H1 (cell line): Measurements from ENCODE around the gene KCNMB1. TPM values are rescaled to one million over a fixed set of nuclear protein-coding genes. Genes with fewer than 3 reads are reported as not detected.

Source experiments
- GTF2F1 ChIP-seq: IDR thresholded peaks from 2 replicates; pipeline ENCODE4 v1.6.1; 2012; ENCODE audit warnings: low read depth, low read length, improper control_type of control experiment, borderline replicate concordance
- TCF12 ChIP-seq: IDR thresholded peaks from 2 replicates; pipeline ENCODE4 v1.6.1; 2011; ENCODE audit warnings: low read depth, mild to moderate bottlenecking, low read length
- polyA plus RNA-seq, 7 experiments: library from polyadenylated mRNA; depleted of rRNA in 3 of 7; stranded (reverse) in 5 of 7; unstranded in 2 of 7; fragments of >200 nt in 5 of 7; fragments of 200-250 nt in 2 of 7; gene quantifications; 1 replicate in 5 of 7; 2 replicates in 1 of 7; 4 replicates in 1 of 7; pipeline versions ENCODE4 v1.2.1 to v1.2.3, GENCODE V29; 2011 to 2013; ENCODE audit warnings: missing spikeins in 2 of 7, mixed read lengths in 2 of 7
- total RNA-seq: library from RNA; stranded (reverse); fragmentation: NEBNext Ultra II Directional; extraction: Animal tissue kit (Norgen Biotek cat#: 25700); gene quantifications from 2 replicates; pipeline ENCODE4 v1.2.1, GENCODE V29; 2021

The KCNMB1 gene
- total and polyA plus RNA-seq, 2 of the 8 experiments (the other 6 are each of a cell fraction or from before 2014, with no cell fraction given) = 0.08 to 0.19 TPM

- no peak for TF ChIP-seq TCF12
- TF ChIP-seq GTF2F1 = no peak
These were observed 42.4 kb upstream of the KCNMB1 start (continued) for GRCh38 chr5:170431571-170431970.
